Measurements from ENCODE around the gene CFAP54. TPM values are rescaled to one million over a fixed set of nuclear protein-coding genes. Genes with fewer than 3 reads are reported as not detected.
"Not testable (repeated sequence)": the region's sequence is repeated elsewhere in the genome, so short reads cannot be mapped to it uniquely, and the experiment has no call there.

The CFAP54 gene
- total RNA-seq, 1 experiment from 2014 or later: 0.09 TPM

- H3K4me1 Mint-ChIP-seq; POLR2A ChIA-PET; DNase-seq (ENCODE audit: low spot score); H3K27me3 Mint-ChIP-seq (ENCODE audit: low read depth); H3K27ac Mint-ChIP-seq; H3K36me3 Mint-ChIP-seq; ATAC-seq; H3K4me3 Mint-ChIP-seq: not testable (repeated sequence)
- peaks cover 45% of the 10 kb centered on the region for H3K9me3 Mint-ChIP-seq
- CTCF ChIA-PET: interaction anchor here (1.5 kb wide), 1 partner anchor 25 kb away, joined by 3 read pairs; no protein-coding TSS in a partner anchor
Observed at GRCh38 chr12:96604374-96604773, 115.0 kb downstream of the CFAP54 start.

DNA sequence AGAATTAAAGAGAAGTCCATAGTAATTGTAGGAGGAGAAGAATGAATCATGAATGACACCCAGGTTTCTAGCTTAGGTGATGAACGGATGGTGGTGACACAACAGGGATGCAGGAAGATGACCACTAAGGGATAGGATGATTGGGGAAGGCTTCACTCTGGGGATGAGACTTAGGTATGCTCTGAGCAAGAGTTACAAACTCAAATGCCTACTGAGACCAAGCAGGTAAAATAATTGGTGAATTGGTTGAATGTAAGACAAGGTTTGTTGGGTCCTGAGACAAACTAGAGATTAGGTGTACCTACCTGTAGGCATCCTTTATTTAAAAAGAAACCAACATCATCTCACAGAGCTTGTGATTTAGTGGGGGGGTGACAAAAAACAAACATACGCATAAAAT lies 116.3 kb downstream of the CFAP54 start:
- ATAC-seq (no peak), DNase-seq (ENCODE audit: low spot score) (no peak)
- TF ChIP-seq, protein P1, sequence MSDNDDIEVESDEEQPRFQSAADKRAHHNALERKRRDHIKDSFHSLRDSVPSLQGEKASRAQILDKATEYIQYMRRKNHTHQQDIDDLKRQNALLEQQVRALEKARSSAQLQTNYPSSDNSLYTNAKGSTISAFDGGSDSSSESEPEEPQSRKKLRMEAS (CRISPR knock-in tag; IDR thresholded peaks at IDR 0.05): no peak
- no peak for TF ChIP-seq ESRRA (CRISPR knock-in tag; IDR thresholded peaks at IDR 0.05; ENCODE audit: borderline replicate concordance)
- TF ChIP-seq, protein P2, sequence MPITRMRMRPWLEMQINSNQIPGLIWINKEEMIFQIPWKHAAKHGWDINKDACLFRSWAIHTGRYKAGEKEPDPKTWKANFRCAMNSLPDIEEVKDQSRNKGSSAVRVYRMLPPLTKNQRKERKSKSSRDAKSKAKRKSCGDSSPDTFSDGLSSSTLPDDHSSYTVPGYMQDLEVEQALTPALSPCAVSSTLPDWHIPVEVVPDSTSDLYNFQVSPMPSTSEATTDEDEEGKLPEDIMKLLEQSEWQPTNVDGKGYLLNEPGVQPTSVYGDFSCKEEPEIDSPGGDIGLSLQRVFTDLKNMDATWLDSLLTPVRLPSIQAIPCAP (CRISPR knock-in tag; IDR thresholded peaks at IDR 0.05): no peak
- TF ChIP-seq FOXJ3 (CRISPR knock-in tag; IDR thresholded peaks at IDR 0.05; ENCODE audit: borderline replicate concordance): no peak
- TF ChIP-seq JUN (CRISPR knock-in tag; IDR thresholded peaks at IDR 0.05): no peak
- no peak for TF ChIP-seq NFATC4 (CRISPR knock-in tag; IDR thresholded peaks at IDR 0.05)
- no peak for TF ChIP-seq NFYB (CRISPR knock-in tag; conservative IDR thresholded peaks at IDR 0.05; ENCODE audit: low read depth)
- no peak for TF ChIP-seq CREB1 (CRISPR knock-in tag; IDR thresholded peaks at IDR 0.05)
- TF ChIP-seq GRHL2 (CRISPR knock-in tag; IDR thresholded peaks at IDR 0.05; ENCODE audit: insufficient replicate concordance, severe bottlenecking): no peak
- TF ChIP-seq ZNF671 (CRISPR knock-in tag; IDR thresholded peaks at IDR 0.05): no peak
- no peak for TF ChIP-seq FOXK1 (CRISPR knock-in tag; IDR thresholded peaks at IDR 0.05)
- TF ChIP-seq PRDM15 (CRISPR knock-in tag; IDR thresholded peaks at IDR 0.05): no peak
- TF ChIP-seq ZNF281 (CRISPR knock-in tag; IDR thresholded peaks at IDR 0.05): no peak
- TF ChIP-seq RORB (CRISPR knock-in tag; IDR thresholded peaks at IDR 0.05): no peak
- no peak for TF ChIP-seq KAT7 (CRISPR knock-in tag; IDR thresholded peaks at IDR 0.05; ENCODE audit: borderline replicate concordance)
- TF ChIP-seq SMAD4 (CRISPR knock-in tag; IDR thresholded peaks at IDR 0.05): no peak
- TF ChIP-seq PRRX2 (CRISPR knock-in tag; IDR thresholded peaks at IDR 0.05): no peak
- no peak for TF ChIP-seq ZBTB21 (CRISPR knock-in tag; IDR thresholded peaks at IDR 0.05; ENCODE audit: borderline replicate concordance)
- TF ChIP-seq, protein P3, sequence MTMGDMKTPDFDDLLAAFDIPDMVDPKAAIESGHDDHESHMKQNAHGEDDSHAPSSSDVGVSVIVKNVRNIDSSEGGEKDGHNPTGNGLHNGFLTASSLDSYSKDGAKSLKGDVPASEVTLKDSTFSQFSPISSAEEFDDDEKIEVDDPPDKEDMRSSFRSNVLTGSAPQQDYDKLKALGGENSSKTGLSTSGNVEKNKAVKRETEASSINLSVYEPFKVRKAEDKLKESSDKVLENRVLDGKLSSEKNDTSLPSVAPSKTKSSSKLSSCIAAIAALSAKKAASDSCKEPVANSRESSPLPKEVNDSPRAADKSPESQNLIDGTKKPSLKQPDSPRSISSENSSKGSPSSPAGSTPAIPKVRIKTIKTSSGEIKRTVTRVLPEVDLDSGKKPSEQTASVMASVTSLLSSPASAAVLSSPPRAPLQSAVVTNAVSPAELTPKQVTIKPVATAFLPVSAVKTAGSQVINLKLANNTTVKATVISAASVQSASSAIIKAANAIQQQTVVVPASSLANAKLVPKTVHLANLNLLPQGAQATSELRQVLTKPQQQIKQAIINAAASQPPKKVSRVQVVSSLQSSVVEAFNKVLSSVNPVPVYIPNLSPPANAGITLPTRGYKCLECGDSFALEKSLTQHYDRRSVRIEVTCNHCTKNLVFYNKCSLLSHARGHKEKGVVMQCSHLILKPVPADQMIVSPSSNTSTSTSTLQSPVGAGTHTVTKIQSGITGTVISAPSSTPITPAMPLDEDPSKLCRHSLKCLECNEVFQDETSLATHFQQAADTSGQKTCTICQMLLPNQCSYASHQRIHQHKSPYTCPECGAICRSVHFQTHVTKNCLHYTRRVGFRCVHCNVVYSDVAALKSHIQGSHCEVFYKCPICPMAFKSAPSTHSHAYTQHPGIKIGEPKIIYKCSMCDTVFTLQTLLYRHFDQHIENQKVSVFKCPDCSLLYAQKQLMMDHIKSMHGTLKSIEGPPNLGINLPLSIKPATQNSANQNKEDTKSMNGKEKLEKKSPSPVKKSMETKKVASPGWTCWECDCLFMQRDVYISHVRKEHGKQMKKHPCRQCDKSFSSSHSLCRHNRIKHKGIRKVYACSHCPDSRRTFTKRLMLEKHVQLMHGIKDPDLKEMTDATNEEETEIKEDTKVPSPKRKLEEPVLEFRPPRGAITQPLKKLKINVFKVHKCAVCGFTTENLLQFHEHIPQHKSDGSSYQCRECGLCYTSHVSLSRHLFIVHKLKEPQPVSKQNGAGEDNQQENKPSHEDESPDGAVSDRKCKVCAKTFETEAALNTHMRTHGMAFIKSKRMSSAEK (CRISPR knock-in tag; IDR thresholded peaks at IDR 0.05; ENCODE audit: borderline replicate concordance): no peak
- CTCF ChIA-PET: no interaction called here
- POLR2A ChIA-PET: no interaction called here
- H3K36me3 Mint-ChIP-seq: peaks cover 15% of the 10 kb centered on the region
- no peaks in the 10 kb centered on the region; the same call in 1 of the 2 replicates for H3K27me3 Mint-ChIP-seq (ENCODE audit: low read depth)
- no peak overlapping the region for H3K27ac Mint-ChIP-seq
- H3K4me1 Mint-ChIP-seq: no peaks in the 10 kb centered on the region
- H3K4me3 Mint-ChIP-seq: no peak overlapping the region
- peaks cover 42% of the 10 kb centered on the region for H3K9me3 Mint-ChIP-seq
